Measurements from ENCODE around the gene ZNF791. TPM values are rescaled to one million over a fixed set of nuclear protein-coding genes. Genes with fewer than 3 reads are reported as not detected.

Gene ZNF791
- total RNA-seq, 4 donors from 2014 or later = 8.6 to 19.5 (median 13.0) TPM

- Histone ChIP-seq H3K4me1 (no peaks in the 10 kb centered on the region), H3K4me3 (no peak overlapping the region), H3K9me3 (peaks cover 0 to 57% (median 40%) of the 10 kb centered on the region in 3 donors), H3K27ac (no peak overlapping the region), H3K27me3 (no peaks in the 10 kb centered on the region), H3K36me3 (peaks cover 32 to 85% (median 58%) of the 10 kb centered on the region in 3 donors)
- no peak for DNase-seq
- 96% methylated on average over 17 of the region's 17 CpGs for WGBS, 2 donors
- no peak for TF ChIP-seq CTCF (IDR thresholded peaks at IDR 0.05)
- intact Hi-C loops (cut with DNase I) = no loop called here
These were observed 17.6 kb downstream of the ZNF791 start for GRCh38 chr19:12628040-12629022.

- Histone ChIP-seq H3K27ac (no peak overlapping the region), H3K9me3 (peaks cover 0 to 57% (median 40%) of the 10 kb centered on the region in 3 donors), H3K36me3 (peaks cover 32 to 76% (median 50%) of the 10 kb centered on the region in 3 donors), H3K4me1 (no peaks in the 10 kb centered on the region), H3K27me3 (no peaks in the 10 kb centered on the region), H3K4me3 (no peak overlapping the region)
- TF ChIP-seq POLR2A (IDR thresholded peaks at IDR 0.05) = no peak
- no peak for TF ChIP-seq CTCF (IDR thresholded peaks at IDR 0.05)
- WGBS, 2 donors = 89 to 94% methylated on average over 4 to 7 of the region's 7 CpGs
- intact Hi-C loops (cut with DNase I) = no loop called here
- no peak for DNase-seq
These were observed 18.5 kb downstream of the ZNF791 start for GRCh38 chr19:12629215-12629614.

- intact Hi-C loops (cut with DNase I) = no loop called here
- DNase-seq = no peak
- WGBS, 2 donors = 81 to 89% methylated on average over 2 to 7 of the region's 13 CpGs
- Histone ChIP-seq H3K4me3 (no peak overlapping the region), H3K9me3 (no peaks in the 10 kb centered on the region), H3K27me3 (no peaks in the 10 kb centered on the region), H3K4me1 (peaks cover 9 to 13% (median 10%) of the 10 kb centered on the region in 3 donors), H3K36me3 (peaks cover 0 to 4% (median 0%) of the 10 kb centered on the region in 3 donors), H3K27ac (no peak overlapping the region)
- TF ChIP-seq CTCF (IDR thresholded peaks at IDR 0.05) (no peak), POLR2A (IDR thresholded peaks at IDR 0.05) (no peak)
These were observed 25.9 kb downstream of the ZNF791 start for GRCh38 chr19:12636631-12637030.

GRCh38 chr19:12638611-12639182, 28.0 kb downstream of the ZNF791 start:
- WGBS, 2 donors = 89 to 92% methylated on average over 15 to 17 of the region's 22 CpGs
- intact Hi-C loops (cut with DNase I) = no loop called here
- no peaks in the 10 kb centered on the region for H3K36me3 ChIP-seq
- H3K27ac ChIP-seq = no peak overlapping the region
- peaks cover 9 to 13% (median 10%) of the 10 kb centered on the region in 3 donors for H3K4me1 ChIP-seq
- no peaks in the 10 kb centered on the region for H3K27me3 ChIP-seq
- no peak for DNase-seq
- H3K9me3 ChIP-seq = no peaks in the 10 kb centered on the region
- H3K4me3 ChIP-seq = no peak overlapping the region
- TF ChIP-seq CTCF (IDR thresholded peaks at IDR 0.05) (no peak), POLR2A (IDR thresholded peaks at IDR 0.05) (no peak)
